Cardiac fibroblast (primary cell): ENCODE measurements around the gene CACNA1D.

Experiments
- DNase-seq, 2 donors: peaks; one replicate each; pipeline versions ENCODE4 v3.0.0 to v3.0.0-alpha.2; 2010; ENCODE audit warnings: low read depth in 2 of 2
- H3K4me3 ChIP-seq, 2 donors: replicated peaks in 1 of 2; 1 replicate in 1 of 2; 2 replicates in 1 of 2; pipeline ENCODE4 v1.5.1; 2011; ENCODE audit warnings: low read depth in 2 of 2, low read length in 2 of 2, mild to moderate bottlenecking in 2 of 2, moderate library complexity in 1 of 2
- TF ChIP-seq, protein P1 (sequence below): IDR thresholded peaks from one replicate; pipeline ENCODE4 v1.5.1; 2011; ENCODE audit warnings: low read depth, mild to moderate bottlenecking, low read length, inconsistent platforms

Gene CACNA1D

GRCh38 chr3:53693451-53693850 is 199.0 kb downstream of the CACNA1D start:
- TF ChIP-seq, protein P1, sequence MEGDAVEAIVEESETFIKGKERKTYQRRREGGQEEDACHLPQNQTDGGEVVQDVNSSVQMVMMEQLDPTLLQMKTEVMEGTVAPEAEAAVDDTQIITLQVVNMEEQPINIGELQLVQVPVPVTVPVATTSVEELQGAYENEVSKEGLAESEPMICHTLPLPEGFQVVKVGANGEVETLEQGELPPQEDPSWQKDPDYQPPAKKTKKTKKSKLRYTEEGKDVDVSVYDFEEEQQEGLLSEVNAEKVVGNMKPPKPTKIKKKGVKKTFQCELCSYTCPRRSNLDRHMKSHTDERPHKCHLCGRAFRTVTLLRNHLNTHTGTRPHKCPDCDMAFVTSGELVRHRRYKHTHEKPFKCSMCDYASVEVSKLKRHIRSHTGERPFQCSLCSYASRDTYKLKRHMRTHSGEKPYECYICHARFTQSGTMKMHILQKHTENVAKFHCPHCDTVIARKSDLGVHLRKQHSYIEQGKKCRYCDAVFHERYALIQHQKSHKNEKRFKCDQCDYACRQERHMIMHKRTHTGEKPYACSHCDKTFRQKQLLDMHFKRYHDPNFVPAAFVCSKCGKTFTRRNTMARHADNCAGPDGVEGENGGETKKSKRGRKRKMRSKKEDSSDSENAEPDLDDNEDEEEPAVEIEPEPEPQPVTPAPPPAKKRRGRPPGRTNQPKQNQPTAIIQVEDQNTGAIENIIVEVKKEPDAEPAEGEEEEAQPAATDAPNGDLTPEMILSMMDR, result no peak
- no peak overlapping the region for H3K4me3 ChIP-seq
- DNase-seq, result no peak

DNA sequence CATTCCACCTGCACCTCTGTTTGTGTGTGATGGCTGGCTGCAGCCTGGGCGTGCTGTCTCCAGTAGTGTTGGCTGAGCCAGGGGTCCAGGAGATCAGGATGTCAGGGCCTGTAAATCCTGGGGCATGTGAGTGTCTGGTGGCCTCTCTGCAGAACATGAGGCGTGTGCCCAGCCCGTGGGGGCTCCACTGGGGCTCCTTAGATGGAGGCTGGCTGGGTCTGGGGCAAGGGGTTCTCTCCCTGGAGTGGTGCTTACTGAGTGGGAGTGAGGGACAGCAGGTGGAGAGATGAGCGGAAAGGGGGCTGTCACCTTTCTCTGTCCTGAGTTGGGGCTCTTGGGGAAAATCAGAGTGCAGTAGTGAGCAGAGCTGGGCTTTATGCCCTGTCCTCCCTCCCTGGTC is 199.6 kb downstream of the CACNA1D start:
- TF ChIP-seq, protein P1, result no peak
- no peak for DNase-seq
- no peak overlapping the region for H3K4me3 ChIP-seq

DNA sequence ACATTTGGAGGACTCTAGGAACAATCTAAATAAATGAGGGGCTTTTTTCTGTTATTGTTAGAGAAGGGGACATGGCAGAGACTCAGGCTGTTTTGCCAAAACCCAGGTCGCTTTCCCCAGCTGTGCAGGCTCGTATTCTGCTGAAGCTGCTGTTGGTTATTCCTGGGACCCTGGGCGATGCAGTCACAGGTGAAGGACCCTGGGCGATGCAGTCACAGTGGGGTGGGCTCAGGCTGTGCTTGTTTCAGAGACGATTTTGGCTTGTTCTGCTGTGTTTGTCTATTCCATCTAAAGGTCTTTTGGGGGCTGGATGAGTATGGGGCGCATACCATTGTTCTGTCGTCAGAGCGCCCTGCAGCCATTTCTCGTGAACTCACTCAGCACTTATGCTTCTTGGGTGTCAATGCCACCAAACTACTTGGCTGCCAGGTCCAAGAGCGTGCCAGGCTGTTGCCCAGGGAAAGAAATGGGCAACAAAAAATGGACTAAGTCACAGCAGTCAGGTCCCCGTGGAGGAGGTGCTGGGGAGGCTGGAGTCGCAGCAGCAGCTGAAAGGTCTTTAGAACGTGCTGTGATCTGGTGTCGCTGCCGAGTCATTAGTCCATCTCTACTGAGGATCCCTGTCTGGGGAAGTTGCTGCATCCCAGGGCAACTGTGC is 200.4 kb downstream of the CACNA1D start:
- H3K4me3 ChIP-seq, result no peak overlapping the region
- TF ChIP-seq, protein P1, result no peak
- DNase-seq, result no peak

GRCh38 chr3:53695324-53695690 is 200.9 kb downstream of the CACNA1D start:
- no peak for DNase-seq
- TF ChIP-seq, protein P1, result no peak
- no peak overlapping the region for H3K4me3 ChIP-seq

DNA sequence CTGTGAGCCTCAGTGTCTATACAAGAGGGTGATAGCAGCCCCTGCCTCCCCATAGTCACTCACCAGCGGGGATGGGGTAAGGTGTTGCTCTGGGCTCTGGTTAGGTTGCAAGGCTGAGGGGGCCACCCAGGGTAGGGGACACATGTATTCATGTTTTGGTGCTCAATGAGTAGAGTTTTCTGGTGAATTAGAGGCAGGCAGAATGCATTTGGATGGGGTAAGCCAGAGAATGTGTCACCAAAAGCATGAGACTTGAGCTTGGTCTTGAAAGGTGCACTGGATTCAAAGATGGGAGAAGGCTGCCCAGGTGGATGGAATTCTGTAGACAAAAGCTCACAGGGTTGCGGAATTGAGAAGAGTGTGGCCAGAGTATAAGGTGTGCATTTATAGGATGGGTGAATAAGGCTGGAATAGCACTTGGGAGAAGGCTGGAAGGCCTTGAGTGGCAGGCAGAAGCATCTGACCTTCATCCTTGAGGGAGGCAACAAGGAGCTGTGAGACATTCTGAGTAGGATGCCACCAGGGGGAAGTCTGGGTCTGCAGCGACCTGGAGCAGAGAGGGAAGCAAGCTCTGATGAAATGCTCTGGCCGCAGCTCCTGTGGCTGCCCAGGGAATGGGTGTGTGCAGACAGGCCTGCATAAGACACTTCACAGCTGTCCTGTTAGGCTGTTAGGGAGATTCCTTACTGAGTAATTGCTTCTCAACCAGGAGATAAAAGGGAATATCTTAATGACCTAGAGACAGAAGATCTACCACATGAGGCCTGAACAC is 202.2 kb downstream of the CACNA1D start:
- peak in 1 of 2 donors; percentile 3 for DNase-seq
- TF ChIP-seq, protein P1, result no peak
- no peak overlapping the region for H3K4me3 ChIP-seq

- no peak overlapping the region for H3K4me3 ChIP-seq
- no peak for DNase-seq
- TF ChIP-seq, protein P1, result no peak
These were observed 206.0 kb downstream of the CACNA1D start for GRCh38 chr3:53700441-53700840.
